SKM-1 (cell line): ENCODE results near the gene ZNF362.

Source experiments
- DNase-seq: peaks from one replicate; lab custom pipeline; 2025; ENCODE audit not compliant: unreplicated experiment; lab: John Stamatoyannopoulos, UW

ZNF362 gene

GRCh38 chr1:33244143-33244808, 12.0 kb upstream of the ZNF362 start:
- no peak for DNase-seq

DNA sequence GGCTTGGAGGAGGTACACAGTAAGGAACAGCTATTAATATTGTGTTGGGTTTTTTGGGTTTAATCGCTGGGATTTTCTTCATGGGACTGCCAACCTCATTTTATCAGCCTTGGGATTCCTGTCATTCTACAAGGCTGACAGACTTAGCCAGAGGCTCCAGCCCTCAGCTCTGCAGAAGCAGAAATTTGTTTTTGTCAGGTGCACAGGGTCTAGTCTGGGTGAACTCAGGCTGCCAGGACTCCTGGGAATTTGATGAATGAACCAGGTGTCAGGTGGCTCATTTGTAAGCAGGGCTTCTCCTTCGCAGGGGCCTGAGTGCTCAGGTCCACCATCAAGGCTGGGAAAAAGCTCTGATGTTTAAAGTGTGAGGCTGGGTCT, 11.5 kb upstream of the ZNF362 start:
- no peak for DNase-seq

- no peak for DNase-seq
These were observed 10.1 kb upstream of the ZNF362 start for GRCh38 chr1:33246171-33246570.

DNA sequence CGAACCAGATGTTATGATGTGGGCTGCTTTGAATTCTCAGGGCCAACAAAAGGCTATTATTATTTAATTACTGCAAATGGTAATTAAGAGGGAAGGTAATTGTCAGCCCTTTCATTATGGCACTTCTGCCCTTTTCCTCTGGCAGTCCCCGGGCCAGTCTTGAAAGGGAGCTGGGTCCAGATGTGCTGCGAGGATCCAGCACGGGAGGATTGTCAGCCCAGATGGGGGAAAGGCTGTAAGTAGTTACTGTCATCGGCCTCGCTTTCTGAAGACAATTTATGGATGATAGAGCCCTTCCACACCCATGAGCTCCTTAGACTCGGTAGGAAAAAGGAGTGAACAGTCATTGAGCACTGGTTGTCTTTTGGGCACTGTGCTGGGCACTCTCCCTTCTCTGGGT, 8.7 kb upstream of the ZNF362 start:
- DNase-seq: no peak

- no peak for DNase-seq
These were observed 8.0 kb upstream of the ZNF362 start for GRCh38 chr1:33248244-33248643.

GRCh38 chr1:33249422-33249821, 6.9 kb upstream of the ZNF362 start:
- DNase-seq: no peak

DNA sequence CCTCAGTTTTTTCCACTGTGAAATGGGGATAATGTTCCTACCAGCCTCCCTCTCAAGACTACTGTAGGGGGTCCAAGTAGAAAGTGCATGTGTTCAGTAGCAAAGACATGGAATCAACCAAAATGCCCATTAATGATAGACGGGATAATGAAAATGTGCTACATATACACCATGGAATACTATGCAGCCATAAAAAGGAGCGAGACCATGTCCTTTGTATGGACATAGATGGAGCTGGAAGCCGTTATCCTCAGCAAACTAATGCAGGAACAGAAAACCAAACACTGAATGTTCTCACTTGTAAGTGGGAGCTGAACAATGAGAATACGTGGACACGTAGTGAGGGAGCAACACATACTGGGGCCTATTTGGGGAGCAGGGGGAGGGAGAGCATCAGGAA, 6.1 kb upstream of the ZNF362 start:
- DNase-seq: no peak

GRCh38 chr1:33250724-33251123, 5.6 kb upstream of the ZNF362 start:
- DNase-seq: no peak

- no peak for DNase-seq
These were observed 1.8 kb upstream of the ZNF362 start for GRCh38 chr1:33254491-33254890.

DNA sequence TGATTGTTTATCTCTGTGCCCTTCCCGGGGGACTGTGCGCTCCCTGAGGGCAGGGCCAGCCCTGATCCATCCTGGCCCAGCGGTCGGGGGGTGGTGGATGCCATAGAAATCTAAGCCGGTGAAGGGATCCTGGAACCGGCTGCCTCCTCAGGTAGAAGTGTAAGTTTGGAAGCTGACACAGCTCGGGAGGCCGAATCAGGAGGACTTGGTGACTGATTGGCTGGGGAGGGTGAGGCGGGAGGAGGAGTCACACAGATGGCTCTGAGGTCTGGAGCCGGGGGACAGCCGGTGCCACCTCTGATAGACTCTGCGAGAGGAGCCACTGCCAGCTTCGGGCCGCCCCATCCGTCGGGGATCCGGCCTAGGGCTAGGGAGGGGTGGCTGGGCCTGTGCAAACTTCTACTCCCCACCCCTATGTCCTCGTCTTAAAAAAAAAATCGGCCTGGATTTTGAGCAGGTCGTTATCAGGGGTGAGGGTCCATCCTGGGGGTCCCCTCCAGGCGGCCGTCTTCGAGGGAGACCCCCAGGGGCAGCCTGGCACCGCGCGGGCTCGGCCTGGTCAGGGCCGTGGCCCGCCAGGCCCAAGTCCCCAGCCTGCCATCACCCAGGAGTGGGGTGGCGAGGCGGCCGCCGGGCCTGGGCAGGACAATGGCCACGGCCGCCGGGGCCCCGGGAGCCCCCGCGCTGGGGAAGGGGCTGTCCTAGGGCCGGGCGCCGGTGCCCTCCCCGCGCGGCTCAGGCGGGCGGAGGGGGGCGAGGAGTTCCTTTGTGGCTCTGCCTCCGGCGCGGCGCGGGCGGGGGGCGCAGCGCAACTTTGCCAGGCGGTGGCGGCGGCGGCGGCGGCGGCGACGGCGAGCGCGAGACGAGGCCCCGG, 708 bp upstream of the ZNF362 start:
- DNase-seq: no peak

DNA sequence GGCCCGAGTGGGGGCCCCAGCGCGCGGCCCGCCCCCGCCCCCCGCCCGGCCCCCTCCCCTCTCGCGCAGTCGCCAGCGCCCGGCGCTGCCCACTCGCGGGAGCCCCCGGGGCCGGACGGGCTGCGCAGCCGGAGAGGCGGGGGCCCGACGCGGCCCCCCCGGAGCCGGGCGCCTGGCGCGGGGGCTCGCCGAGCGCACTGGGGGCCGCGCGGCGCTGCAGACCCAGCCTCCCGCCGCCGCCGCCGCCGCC, 146 bp upstream of the ZNF362 start:
- DNase-seq: no peak

- peak; percentile 35 for DNase-seq
These were observed 997 bp downstream of the ZNF362 start for GRCh38 chr1:33257207-33257771.

GRCh38 chr1:33257772-33258712, 1.8 kb downstream of the ZNF362 start:
- DNase-seq: no peak

- DNase-seq: no peak
These were observed 2.5 kb downstream of the ZNF362 start for GRCh38 chr1:33258788-33259274.

- no peak for DNase-seq
These were observed 3.6 kb downstream of the ZNF362 start for GRCh38 chr1:33259879-33260278.

DNA sequence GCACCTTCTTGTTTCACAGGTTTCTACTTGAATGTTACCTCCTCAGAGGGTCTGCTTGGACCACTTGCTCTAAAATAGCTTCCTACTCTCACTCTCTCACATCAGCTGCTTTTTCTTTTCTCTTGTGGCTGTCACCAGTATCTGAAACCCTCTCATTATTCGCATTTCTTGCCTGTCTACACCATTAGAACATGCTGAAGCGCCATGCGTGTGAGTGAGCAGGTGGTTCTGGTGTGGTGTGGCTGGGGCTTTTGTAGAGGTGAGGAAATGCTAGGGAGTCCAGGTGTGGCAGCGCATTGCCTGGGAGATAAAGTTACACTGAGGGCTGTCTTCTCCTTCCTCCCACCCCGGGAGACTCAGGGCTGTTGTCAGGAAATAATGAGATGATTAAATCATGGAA, 4.1 kb downstream of the ZNF362 start:
- no peak for DNase-seq

- DNase-seq: no peak
These were observed 5.1 kb downstream of the ZNF362 start for GRCh38 chr1:33261344-33261743.

DNA sequence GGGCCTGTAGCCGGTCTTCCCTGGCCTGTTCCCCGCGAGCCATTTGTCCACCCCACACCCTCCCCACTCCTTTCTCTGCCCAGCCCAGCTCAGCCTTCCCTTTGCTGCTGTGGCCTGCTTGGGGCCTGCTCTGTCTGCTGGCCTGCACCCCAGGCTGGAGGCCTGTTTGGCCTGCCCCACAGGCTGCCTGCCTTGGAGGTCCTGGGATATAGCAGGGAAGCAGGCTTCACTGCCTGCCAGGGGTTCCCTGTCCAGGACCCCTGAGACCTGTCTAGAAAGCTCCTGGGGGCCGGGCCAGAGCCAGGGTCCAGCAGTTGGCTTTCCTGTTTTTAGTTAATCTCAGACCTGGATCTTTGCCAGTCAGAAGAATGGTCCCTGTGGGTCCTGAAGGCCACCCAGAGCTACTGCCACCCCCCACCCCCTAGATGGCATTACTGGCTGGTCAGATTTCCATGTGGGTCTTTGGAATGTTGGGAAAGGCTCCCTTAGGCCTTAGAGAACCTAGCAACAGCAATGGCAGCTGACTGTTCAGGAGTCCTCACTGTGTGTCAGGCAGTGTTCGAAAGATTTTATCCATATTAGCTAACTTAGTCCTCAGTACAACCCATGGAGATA, 7.7 kb downstream of the ZNF362 start:
- DNase-seq: no peak

GRCh38 chr1:33265780-33266605, 9.7 kb downstream of the ZNF362 start:
- no peak for DNase-seq

- no peak for DNase-seq
These were observed 10.5 kb downstream of the ZNF362 start for GRCh38 chr1:33266766-33267165.
